ENCODE measurements around the gene KRTAP9-7.

Gene KRTAP9-7

DNA sequence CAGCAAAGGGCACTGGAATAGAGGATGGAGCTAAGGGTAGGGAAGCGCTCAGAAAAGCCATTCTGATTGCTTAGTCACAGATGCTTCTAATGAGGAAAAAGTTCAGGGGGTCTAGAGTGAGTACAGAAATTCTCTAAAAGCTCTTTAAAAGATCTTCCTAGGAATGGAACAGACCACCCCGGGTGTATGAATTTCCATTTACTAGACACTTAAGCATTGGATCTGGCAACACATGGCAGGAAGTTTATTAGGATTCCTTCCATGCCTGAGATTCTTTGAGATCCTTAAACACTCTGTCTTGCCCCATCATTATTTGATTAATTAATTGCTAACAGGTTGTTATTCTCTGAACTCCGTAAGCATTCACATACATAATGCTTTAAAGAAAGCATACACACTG, 8.5 kb downstream of the KRTAP9-7 start:
- Histone ChIP-seq H3K9me3 (no peaks in the 10 kb centered on the region), H3K4me3 (ENCODE audit: low read depth, low read length) (no peak overlapping the region), H3K36me3 (no peaks in the 10 kb centered on the region), H3K27me3 (peaks cover 56% of the 10 kb centered on the region), H3K4me1 (no peaks in the 10 kb centered on the region)
- TF ChIP-seq, protein P1, sequence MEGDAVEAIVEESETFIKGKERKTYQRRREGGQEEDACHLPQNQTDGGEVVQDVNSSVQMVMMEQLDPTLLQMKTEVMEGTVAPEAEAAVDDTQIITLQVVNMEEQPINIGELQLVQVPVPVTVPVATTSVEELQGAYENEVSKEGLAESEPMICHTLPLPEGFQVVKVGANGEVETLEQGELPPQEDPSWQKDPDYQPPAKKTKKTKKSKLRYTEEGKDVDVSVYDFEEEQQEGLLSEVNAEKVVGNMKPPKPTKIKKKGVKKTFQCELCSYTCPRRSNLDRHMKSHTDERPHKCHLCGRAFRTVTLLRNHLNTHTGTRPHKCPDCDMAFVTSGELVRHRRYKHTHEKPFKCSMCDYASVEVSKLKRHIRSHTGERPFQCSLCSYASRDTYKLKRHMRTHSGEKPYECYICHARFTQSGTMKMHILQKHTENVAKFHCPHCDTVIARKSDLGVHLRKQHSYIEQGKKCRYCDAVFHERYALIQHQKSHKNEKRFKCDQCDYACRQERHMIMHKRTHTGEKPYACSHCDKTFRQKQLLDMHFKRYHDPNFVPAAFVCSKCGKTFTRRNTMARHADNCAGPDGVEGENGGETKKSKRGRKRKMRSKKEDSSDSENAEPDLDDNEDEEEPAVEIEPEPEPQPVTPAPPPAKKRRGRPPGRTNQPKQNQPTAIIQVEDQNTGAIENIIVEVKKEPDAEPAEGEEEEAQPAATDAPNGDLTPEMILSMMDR (IDR thresholded peaks at IDR 0.05; ENCODE audit: low read depth, low read length): no peak
- DNase-seq: no peak

DNA sequence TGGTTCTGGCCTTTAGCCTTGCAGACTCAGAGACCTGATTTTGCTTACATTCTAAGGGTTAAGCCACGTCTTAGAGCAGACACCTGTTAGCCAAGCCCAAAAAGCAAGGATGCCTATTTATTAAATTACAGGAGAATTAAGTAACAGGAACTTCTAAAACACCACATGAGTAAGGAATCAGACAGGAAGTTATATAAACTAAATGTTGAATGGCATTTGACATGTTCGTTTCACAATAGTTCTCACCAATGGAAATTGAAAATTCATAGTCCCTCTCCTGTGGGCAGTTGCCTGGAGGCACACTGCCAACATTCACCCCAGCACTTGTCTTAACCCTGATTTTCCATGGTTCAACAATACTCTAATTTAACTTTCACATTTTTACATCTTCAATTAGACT, 9.0 kb downstream of the KRTAP9-7 start:
- Histone ChIP-seq H3K9me3 (no peaks in the 10 kb centered on the region), H3K27me3 (peaks cover 61% of the 10 kb centered on the region), H3K4me3 (ENCODE audit: low read depth, low read length) (no peak overlapping the region), H3K36me3 (no peaks in the 10 kb centered on the region), H3K4me1 (no peaks in the 10 kb centered on the region)
- no peak for DNase-seq
- TF ChIP-seq, protein P1 (IDR thresholded peaks at IDR 0.05; ENCODE audit: low read depth, low read length): no peak

DNA sequence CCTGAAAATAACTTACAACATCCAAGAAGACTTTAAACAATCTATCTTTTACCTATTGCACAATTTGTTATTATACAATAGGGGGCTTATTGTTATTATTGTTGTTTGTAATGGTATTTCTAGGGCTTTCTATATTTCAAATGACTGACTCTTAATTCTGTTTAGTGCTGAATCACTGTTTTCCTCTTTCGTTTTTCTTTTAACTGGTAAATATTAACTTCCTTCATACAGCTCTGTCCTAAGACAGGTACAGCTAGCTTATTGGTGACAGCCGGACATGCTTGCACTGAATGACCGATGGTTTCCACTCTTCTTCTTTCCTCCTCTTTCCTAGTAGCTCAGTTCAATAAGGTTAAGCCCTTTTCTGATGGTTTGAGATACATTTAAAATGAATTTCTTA, 11.6 kb downstream of the KRTAP9-7 start:
- Histone ChIP-seq H3K4me3 (ENCODE audit: low read depth, low read length) (no peak overlapping the region), H3K4me1 (no peaks in the 10 kb centered on the region), H3K9me3 (no peaks in the 10 kb centered on the region), H3K27me3 (peaks cover 83% of the 10 kb centered on the region), H3K36me3 (no peaks in the 10 kb centered on the region)
- DNase-seq: no peak
- TF ChIP-seq, protein P1 (IDR thresholded peaks at IDR 0.05; ENCODE audit: low read depth, low read length): no peak

DNA sequence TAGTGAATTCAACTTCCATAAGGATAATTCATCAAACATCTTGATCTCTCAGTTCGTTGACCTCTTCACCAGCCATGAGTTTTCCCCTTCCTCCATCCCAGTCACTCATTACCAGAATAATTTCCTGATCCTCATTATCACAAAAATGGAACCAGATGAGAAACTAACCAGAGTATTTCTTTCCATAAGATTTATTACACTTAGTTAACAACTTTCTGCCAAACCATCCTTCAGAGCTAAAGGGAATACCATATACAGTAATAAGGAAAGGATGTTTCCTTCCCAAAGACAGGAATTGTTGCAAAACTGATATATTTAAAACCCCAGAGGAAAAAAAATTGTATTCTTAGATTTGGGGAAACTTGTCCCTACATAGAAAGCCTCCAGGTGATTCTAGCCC, 18.5 kb downstream of the KRTAP9-7 start:
- no peaks in the 10 kb centered on the region for H3K9me3 ChIP-seq
- H3K27me3 ChIP-seq: peaks cover 60% of the 10 kb centered on the region
- no peaks in the 10 kb centered on the region for H3K36me3 ChIP-seq
- TF ChIP-seq, protein P1 (IDR thresholded peaks at IDR 0.05; ENCODE audit: low read depth, low read length): no peak
- no peaks in the 10 kb centered on the region for H3K4me1 ChIP-seq
- H3K4me3 ChIP-seq (ENCODE audit: low read depth, low read length): no peak overlapping the region
- no peak for DNase-seq

DNA sequence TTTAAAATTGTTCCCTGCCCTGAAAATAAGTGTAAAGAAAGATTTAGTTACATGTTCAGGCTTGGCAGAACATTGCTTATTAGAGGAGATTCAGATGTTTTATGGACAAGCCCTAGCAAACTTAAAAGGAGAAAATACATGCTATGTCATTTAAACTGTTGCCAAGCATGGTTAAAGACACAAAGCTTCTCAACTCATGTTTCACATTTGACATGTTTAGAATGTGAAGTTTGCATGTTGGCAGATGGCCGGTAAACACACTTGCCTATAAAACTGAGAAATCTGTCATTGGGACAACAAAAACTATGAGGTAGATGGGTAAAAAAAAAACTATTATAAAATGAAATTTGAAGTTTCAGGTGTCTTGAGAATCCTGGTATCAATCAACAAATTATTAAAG, 21.3 kb downstream of the KRTAP9-7 start:
- H3K4me1 ChIP-seq: no peaks in the 10 kb centered on the region
- TF ChIP-seq, protein P1 (IDR thresholded peaks at IDR 0.05; ENCODE audit: low read depth, low read length): no peak
- H3K27me3 ChIP-seq: peaks cover 43% of the 10 kb centered on the region
- H3K9me3 ChIP-seq: no peaks in the 10 kb centered on the region
- no peak overlapping the region for H3K4me3 ChIP-seq (ENCODE audit: low read depth, low read length)
- H3K36me3 ChIP-seq: no peaks in the 10 kb centered on the region
- DNase-seq: no peak

DNA sequence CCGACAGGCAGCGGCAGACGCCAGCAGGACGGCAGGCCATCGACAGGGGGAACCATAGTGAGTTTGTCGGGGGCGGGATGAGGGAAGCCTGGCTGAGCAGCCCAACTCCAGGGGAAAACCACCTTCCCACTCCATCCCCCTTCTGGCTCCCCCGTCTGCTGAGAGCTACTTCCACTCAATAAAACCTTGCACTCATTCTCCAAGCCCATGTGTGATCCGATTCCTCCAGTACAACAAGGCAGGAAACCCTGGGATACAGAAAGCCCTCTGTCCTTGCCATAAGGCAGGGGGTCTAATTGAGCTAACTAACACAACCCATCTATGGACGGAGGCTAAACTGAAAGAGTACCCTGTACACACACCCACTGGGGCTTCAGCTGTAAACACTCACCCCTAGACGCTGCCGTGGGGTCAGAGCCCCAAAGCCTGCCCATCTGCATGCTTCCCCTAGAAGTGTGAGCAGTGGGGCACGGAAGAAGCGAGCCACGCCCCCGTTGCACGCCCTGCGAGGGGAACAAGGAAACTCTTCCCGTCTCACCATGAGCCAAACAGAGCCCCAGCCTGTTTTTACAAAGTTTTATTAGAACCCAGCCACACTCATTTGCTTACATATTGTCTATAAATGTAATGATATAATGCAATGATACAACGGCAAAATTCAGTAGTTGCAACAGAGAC, 23.1 kb downstream of the KRTAP9-7 start:
- H3K36me3 ChIP-seq: no peaks in the 10 kb centered on the region
- no peak for DNase-seq
- TF ChIP-seq, protein P1 (IDR thresholded peaks at IDR 0.05; ENCODE audit: low read depth, low read length): no peak
- H3K9me3 ChIP-seq: no peaks in the 10 kb centered on the region
- H3K27me3 ChIP-seq: peaks cover 37% of the 10 kb centered on the region
- no peaks in the 10 kb centered on the region for H3K4me1 ChIP-seq
- H3K4me3 ChIP-seq (ENCODE audit: low read depth, low read length): no peak overlapping the region
